ENCODE data around the gene RTEL1. TPM values are rescaled to one million over a fixed set of nuclear protein-coding genes. Genes with fewer than 3 reads are reported as not detected.

Gene RTEL1
- total RNA-seq, 1 experiment from 2014 or later: 51.1 TPM

DNA sequence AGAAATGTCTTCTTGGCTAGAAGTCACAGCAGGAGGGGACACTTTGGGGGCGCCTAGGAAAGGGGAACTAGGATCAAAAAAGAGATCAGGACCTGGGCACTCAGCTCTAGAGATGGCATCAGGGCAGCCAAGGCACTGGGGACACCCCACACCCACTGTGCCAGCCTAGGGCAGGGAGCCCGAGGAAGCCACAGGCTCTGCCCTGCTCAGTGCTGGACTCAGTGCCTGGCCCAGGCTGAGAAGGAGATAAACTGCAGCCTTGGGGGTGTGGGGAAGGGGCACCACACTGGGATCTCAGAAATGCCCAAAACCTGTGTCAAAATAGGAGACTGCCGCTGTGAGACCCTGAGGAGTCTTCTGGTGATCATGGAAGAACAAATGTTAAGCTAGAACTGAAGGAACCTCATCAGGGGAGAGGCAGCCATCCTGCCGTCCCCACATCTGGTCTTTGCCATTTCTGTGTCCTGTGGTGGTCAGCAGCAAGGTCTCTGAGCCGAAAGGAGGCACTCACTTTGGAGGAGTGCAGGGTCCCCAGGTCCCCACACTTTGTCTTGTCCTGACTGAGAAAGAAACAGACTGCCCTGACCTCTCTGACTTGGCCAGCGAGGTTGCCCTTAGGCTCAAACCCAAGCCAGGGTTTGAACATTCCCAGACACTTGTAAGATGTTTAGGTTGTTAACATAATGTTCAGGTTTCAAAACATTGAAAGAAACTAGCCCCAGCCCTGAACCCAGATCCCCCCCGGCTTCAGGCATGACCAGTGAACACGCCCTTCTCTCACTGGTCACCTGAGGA is 47.3 kb downstream of the RTEL1 start:
- no peaks in the 10 kb centered on the region for H3K9me3 ChIP-seq
- BruUV-seq (replicated peaks): no TSS peak
- POLR2A ChIA-PET: no interaction called here
- Mint-ChIP-seq H3K4me3 (ENCODE audit: unreplicated experiment) (peak overlapping the region; percentile 87), H3K27me3 (ENCODE audit: insufficient read depth, unreplicated experiment) (no peaks in the 10 kb centered on the region), H3K4me1 (ENCODE audit: low read depth, unreplicated experiment) (peaks cover 16% of the 10 kb centered on the region), H3K36me3 (ENCODE audit: insufficient read depth, unreplicated experiment) (peaks cover 100% of the 10 kb centered on the region), H3K9me3 (ENCODE audit: unreplicated experiment) (no peaks in the 10 kb centered on the region), H3K27ac (ENCODE audit: unreplicated experiment) (no peak overlapping the region)
- intact Hi-C loops (cut with micrococcal nuclease; ENCODE audit: unreplicated experiment): loop anchor here (2.0 kb wide), 1 partner anchor 251 kb away; the partner anchor contains the start of gene UCKL1
- peaks cover 16% of the 10 kb centered on the region for H3K36me3 ChIP-seq (ENCODE audit: control insufficient read depth, insufficient read depth, low read length)
- DNase-seq: no peak
- H3K4me1 ChIP-seq: peaks cover 14% of the 10 kb centered on the region
- H3K27me3 ChIP-seq (replicated peaks; ENCODE audit: control insufficient read depth, insufficient read depth, low read length): no peaks in the 10 kb centered on the region
- H3K4me3 ChIP-seq (ENCODE audit: low read depth, low read length): no peak overlapping the region
- no peak for TF ChIP-seq CTCF (IDR thresholded peaks at IDR 0.05; ENCODE audit: insufficient read depth in 1 of 2, low read depth in 1 of 2, low read length in 1 of 2, severe bottlenecking in 1 of 2, unreplicated experiment in 1 of 2)
- CTCF ChIA-PET: no interaction called here

- POLR2A ChIA-PET: no interaction called here
- H3K4me1 ChIP-seq: peaks cover 14% of the 10 kb centered on the region
- intact Hi-C loops (cut with micrococcal nuclease; ENCODE audit: unreplicated experiment): loop anchor here (2.0 kb wide), 1 partner anchor 251 kb away; the partner anchor contains the start of gene UCKL1
- no peaks in the 10 kb centered on the region for H3K27me3 ChIP-seq (replicated peaks; ENCODE audit: control insufficient read depth, insufficient read depth, low read length)
- H3K4me3 ChIP-seq (ENCODE audit: low read depth, low read length): peak overlapping the region; percentile 96
- TF ChIP-seq CTCF (IDR thresholded peaks at IDR 0.05; ENCODE audit: insufficient read depth in 1 of 2, low read depth in 1 of 2, low read length in 1 of 2, severe bottlenecking in 1 of 2, unreplicated experiment in 1 of 2): no peak
- BruUV-seq (replicated peaks): TSS peak; percentile 32
- Mint-ChIP-seq H3K27ac (ENCODE audit: unreplicated experiment) (peak overlapping the region; percentile 84), H3K36me3 (ENCODE audit: insufficient read depth, unreplicated experiment) (peaks cover 100% of the 10 kb centered on the region), H3K4me1 (ENCODE audit: low read depth, unreplicated experiment) (peaks cover 16% of the 10 kb centered on the region), H3K9me3 (ENCODE audit: unreplicated experiment) (no peaks in the 10 kb centered on the region), H3K4me3 (ENCODE audit: unreplicated experiment) (peak overlapping the region; percentile 87), H3K27me3 (ENCODE audit: insufficient read depth, unreplicated experiment) (no peaks in the 10 kb centered on the region)
- H3K9me3 ChIP-seq: no peaks in the 10 kb centered on the region
- peaks cover 18% of the 10 kb centered on the region for H3K36me3 ChIP-seq (ENCODE audit: control insufficient read depth, insufficient read depth, low read length)
- CTCF ChIA-PET: interaction anchor here (1.3 to 3.0 kb wide), 2 partner anchors 35 to 42 kb away, joined by 3 to 25 read pairs; no protein-coding TSS in a partner anchor
- DNase-seq: no peak
These were observed 48.0 kb downstream of the RTEL1 start for GRCh38 chr20:63706027-63706695.

- ChIA-PET POLR2A (interaction anchor here (0.5 to 1.9 kb wide), 12 partner anchors 8 to 250 kb away, joined by 3 to 33 read pairs (median 4); partner anchors contain the start of genes HELZ2, LIME1, SLC2A4RG and TPD52L2), CTCF (interaction anchor here (0.6 to 3.0 kb wide), 12 partner anchors 8 to 268 kb away, joined by 3 to 25 read pairs (median 4); partner anchors contain the start of genes PTK6, TPD52L2 and UCKL1)
- H3K4me1 ChIP-seq: peaks cover 14% of the 10 kb centered on the region
- no peaks in the 10 kb centered on the region for H3K27me3 ChIP-seq (replicated peaks; ENCODE audit: control insufficient read depth, insufficient read depth, low read length)
- DNase-seq: peak; percentile 81 to 86
- peak; percentile 39 to 92 for TF ChIP-seq CTCF (IDR thresholded peaks at IDR 0.05; ENCODE audit: insufficient read depth in 1 of 2, low read depth in 1 of 2, low read length in 1 of 2, severe bottlenecking in 1 of 2, unreplicated experiment in 1 of 2)
- H3K4me3 Mint-ChIP-seq (ENCODE audit: unreplicated experiment): peak overlapping the region; percentile 87
- peaks cover 19% of the 10 kb centered on the region for H3K36me3 ChIP-seq (ENCODE audit: control insufficient read depth, insufficient read depth, low read length)
- peaks cover 16% of the 10 kb centered on the region for H3K4me1 Mint-ChIP-seq (ENCODE audit: low read depth, unreplicated experiment)
- peak overlapping the region; percentile 84 for H3K27ac Mint-ChIP-seq (ENCODE audit: unreplicated experiment)
- intact Hi-C loops (cut with micrococcal nuclease; ENCODE audit: unreplicated experiment): loop anchor here (1.0 to 2.0 kb wide), 3 partner anchors 34 to 250 kb away; partner anchors contain the start of genes TPD52L2 and UCKL1
- peaks cover 3% of the 10 kb centered on the region for H3K9me3 Mint-ChIP-seq (ENCODE audit: unreplicated experiment)
- no TSS peak for BruUV-seq (replicated peaks)
- H3K36me3 Mint-ChIP-seq (ENCODE audit: insufficient read depth, unreplicated experiment): peaks cover 100% of the 10 kb centered on the region
- H3K4me3 ChIP-seq (ENCODE audit: low read depth, low read length): peak overlapping the region; percentile 96
- H3K27me3 Mint-ChIP-seq (ENCODE audit: insufficient read depth, unreplicated experiment): no peaks in the 10 kb centered on the region
- peaks cover 2% of the 10 kb centered on the region; the same call in 1 of the 2 replicates for H3K9me3 ChIP-seq
These were observed 48.9 kb downstream of the RTEL1 start for GRCh38 chr20:63706852-63707557.
